Measurements from ENCODE around the gene MRPL58.

- TF ChIP-seq HDGF (IDR thresholded peaks at IDR 0.05; ENCODE audit: borderline replicate concordance): no peak
- no peak for TF ChIP-seq SP1 (IDR thresholded peaks at IDR 0.05)
These were observed 39.5 kb upstream of the MRPL58 start for GRCh38 chr17:74972973-74973328.
